RKO (cell line): ENCODE measurements around the gene IL34.
A peak's percentile ranks its signal among the peaks of the same experiment; 100 is the strongest.

ENCODE experiments used
- DNase-seq: peaks from one replicate; pipeline ENCODE4 v3.0.0-alpha.2; 2016; ENCODE audit warnings: low spot score

IL34 gene

DNA sequence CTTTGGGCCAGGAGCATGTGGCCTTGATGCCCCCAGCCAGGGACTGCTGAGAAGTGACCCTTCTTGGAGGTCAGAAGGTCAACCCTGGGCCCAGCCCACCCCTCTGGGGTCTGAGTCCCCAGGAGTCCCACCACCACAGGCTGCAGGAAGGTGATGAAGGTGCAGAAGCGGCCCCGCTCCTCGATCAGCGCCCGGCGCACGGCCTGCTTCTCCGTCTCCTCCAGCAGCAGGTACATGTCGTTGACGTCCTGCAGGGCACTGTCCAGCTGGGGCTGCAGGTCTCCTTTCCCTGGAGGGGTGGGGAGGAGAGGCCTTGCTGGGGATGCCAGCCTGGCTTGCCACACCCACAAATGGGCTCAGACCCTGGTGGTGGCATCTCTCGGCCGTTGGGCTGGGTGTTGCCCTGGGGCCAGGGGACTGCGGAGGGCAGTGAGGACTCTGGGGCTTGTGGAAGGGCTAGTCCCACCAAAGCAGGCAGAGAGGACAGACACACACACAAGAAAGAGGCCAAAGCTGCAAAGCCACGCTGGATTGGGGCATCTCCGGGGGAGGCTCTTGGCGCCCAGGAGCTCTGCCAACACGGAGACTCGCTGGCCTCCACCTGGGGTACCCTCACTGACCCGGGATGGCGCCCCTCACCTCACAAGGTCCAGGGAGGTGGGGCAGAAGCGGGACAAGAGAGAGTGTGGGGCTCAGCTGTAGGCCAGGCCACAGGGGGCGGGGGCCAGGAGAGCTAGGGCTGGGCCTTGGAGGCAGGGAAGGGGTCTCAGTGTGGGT lies 31.9 kb downstream of the IL34 start:
- DNase-seq: no peak

DNA sequence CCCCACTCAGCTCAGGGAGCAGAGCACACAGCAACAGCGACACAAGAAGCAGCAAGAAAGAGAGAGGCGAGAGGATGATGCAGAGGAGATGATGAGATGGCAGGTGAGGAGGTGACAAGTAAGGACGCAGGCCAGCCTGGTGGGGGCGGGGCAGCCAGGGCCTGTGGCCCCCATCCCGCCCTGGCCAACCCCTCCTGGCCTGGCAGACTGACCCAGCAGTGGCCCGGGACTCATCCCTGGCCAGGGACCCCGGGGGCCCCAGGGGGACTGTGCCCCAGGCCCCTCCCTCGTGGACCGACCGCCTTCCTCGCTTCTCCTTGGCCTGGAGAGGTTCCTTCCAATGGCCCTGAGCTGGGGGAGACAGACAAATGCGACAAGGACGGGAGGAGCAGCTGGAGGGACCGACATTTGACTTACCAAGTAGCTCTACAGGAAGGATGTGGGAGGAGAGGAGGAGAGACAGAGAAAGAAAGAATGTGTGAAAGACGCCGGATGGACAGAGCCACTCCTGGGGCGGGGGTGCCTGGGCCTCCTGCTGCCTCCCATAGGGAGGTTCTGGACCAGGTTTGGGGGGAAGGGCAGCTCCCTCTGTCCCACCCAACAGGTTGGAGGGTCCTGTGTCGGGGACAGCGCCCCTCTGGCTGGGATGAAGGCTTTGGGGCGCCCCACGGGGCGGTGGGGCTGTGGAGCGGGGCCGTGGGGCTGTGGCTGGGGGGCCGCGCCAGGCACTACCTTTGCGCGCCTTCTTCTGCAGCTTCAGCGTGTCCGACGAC lies 32.7 kb downstream of the IL34 start:
- no peak for DNase-seq

DNA sequence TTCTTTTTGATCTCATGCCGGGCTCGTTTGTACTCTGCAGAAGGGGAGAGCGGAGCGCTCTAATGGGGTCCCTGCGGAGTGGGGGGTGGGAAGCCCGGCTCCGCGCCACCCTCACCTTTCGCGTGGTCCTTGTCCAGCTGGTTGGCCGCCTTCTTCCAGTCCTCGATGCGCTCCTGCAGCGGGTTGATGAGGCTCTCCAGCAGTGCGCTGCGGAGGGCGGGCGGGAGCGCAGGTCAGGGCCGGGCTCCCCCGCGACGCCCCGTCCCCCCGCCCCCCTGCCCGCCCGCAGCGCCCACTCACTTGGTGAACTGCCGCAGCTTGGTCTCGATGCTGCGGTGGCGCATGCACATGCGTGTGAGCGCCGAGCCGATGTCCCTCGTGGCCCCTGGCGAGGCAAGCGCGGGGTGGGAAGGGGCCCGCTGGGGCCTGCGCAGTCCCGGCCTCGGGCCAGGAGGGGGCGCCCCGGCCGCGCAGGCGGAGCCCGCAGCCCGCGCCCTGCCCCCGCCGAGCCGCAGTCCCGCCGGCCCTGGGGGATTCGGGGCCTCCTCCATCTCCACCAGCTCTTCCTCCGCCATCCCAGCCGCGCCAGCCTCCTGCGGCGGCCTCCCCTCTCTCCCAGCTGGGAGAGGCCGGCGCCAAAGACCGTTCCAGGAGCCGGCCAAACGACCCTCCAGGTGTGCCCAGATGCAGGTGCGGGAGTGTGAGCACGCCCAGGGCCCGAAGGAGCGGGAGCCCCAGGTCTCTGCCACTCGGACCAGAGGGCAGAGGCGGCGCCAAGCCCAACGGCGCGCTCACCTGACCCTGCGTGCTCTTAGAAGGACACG lies 33.5 kb downstream of the IL34 start:
- no peak for DNase-seq

DNA sequence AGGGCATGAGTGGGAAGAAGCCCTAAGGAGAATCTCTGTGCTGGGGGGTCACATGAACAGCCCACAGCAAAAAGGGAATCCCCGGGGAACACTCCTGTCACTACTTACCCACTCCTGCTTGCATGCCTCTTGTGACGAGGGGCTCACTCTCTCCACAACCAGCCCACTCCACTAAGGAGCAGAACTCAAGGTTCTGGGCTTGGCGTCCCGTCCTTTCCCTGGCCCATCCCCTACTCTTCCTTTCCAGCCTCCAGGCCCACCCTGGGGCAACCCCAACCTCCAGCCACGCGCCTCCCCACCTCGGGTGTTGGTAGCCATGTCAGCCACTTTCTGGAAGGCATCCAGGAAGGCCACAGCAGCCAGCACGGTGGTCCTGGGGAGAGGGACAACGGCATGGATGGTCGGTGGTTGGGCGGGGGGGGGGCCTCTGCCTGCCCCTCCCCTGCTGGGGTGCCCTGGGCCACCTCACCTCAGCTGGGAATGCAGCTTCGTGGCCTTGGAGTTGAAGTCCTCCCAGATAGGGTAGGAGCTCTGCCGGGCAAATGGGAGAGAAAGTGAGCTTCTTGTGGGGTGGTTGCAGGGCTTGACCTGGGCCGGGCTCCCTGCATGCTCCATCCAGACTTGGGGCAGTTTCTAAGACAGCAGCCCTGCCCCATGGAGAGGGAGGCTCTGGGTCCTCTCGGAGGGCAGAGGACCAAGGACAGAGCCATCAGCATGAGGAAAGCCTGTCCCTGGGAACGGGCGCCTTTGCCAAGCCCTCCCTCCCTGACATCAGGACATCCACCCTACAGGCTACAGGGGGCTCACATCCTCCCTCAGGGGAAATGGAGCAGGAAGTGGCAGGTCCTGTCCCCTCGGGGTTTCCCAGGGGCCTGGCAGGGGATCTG lies 34.4 kb downstream of the IL34 start:
- DNase-seq: no peak

DNA sequence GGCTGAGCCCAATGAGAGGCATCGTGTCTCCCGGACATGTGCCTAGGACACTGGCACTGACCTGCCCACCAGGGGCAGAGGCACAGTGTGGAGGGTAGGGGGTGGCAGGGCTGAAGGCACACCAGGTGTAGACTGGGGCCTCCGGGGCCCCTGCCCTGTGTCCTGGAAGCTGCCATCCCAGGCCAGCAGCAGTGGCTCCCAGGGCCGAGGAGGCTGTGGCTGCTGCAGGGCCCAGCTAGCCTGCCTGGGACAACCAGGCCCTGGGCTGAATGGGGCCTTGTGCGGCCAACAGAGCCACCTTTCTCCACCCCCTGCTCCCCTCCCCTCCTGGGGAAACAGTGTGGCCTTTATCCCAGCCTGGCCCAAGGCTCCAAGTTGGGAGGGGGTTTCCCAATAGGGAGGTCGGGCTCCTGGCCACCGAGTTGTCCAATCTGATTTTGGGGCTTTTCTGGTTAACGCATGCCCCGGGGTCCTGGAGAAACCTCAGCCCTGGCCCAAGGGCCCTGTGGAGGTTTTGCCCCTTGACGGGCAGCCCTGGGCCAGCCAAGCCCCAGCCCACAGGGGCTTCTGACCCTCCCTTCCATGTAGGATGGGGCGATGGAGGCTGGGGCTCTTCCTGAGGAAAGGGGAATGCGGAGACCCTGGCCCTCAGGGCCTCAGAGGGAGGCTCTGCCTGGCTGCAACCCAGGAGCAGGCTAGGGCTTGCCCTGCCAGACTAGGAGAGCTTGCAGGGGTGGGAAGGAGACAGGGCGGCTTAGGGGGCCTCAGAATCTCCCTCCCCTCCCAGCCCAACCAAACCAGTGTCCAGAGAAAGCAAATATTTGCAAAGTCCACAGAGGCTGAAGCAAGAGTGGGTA lies 35.3 kb downstream of the IL34 start:
- DNase-seq: no peak

DNA sequence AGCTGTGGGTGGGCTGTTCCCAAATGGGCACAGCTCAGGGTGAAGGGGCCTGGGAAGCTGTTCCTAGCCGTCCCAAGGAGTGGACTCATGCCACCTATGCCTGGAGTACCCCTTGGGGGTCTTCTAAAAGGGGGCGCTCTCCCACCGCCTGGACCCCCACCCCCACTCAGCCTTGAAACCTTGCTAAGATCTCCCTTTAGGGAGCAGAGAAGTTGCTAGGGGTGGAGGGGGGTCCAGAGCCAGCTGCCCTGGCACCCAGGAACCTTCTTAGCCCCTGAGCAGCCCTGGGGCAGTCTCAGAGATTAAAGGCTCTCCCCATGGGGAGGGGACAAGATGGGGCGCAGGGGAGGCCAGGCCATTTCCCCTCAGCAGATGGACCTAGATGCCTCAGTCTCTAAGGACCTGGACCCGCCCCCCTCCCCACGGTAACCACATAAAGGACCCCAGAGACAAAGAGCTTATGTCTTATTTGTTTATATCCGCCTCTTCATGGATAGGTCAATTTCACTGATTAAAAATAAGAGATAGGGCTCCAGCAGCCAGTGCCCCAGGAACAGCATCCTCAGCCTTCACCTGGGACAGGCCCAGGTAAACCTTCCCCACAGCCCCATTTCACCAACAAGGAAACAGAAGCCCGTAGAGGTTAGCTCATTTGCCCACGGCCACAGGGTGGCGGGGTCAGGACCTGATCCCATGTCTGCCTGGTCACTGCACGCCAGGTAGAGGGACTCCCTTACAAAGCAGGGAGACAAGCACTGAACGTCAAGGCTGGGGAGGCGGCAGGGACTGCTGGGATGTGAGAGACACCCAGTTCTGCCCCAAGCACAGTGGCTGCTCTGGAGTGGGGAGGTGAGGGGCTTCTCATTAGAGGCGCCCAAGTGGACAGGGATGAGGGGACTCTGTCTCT lies 36.1 kb downstream of the IL34 start:
- DNase-seq: no peak

DNA sequence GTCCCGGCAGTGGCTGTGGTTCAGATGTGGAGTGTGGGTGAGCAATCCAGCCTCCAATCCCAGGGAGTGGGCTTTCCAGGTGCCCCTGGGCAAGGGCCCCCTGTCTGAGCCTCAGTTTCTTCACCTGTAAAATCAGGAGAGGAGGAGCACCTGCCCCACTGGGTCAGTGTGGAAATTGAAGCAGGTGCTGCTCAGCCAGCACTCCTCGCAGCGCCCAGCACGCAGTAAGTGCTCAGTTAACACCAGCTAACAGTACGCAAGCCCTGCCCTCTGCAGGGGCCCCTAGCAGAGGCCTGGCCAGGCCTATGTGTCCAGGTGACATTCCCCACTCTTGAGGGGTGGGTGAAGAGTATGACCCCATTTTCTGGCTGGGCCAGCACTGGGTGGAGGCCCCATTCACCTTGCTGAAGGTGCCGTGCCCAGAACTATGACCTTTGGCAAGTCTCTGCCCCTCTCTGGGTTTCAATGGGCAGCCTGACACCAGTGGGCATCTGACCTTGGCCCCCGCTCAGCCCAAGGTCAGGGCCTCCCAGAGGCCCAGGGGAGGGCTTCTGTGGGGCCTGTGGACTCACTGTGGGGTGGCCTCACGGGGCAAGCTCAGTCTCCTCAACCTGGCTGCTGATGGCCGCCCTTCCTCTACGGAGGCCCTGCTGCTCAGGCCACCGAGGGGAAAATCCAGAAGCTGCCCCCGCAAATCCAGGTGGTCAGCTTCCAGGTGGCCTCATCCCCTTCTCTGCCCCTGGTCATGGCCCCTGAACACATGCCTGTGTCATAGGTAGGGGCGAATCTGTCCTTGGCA lies 37.0 kb downstream of the IL34 start:
- DNase-seq: no peak

DNA sequence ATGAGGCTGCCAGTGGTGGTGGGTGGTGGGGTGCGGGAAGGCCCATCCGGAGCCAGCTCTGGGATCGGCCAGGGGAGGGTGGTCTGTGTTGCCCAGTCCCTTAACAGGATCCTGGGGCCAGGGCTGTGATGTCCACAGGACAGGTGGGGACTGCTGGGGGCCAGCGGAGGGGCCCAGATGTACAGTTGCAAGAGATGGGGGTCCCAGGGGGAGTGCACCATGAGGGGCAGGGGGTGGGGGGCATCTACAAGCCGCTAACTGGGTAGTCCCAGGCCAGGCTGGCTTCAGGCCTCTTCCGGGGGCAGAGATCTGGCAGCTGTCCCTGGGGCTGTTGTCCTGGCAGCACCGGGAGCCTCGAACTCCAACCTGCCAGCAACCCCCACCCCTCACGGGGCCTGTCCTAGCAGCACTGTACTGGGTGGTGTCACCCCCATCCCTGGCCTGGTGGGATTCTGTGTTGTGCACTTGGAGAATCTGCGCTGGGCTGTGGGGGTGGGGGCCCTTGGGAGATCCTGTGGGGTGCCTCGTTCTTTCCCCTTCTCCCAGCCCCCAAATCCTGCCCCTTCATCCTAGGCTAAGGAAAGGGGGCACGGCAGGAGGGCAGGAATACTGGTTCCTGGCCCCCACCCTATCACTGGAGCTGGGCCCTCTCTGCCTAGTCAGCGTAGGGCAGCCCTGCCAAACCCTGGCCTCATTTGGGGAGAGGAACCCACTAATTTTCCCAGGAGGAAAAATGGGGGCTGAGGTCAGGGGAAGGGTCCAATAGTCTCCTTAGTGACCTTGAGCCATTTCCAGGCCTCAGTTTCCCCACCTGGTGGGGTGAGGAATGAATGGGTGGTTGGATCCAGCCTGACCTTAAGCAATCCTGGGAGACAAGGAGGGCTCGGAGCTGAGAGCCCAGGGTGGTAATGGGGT lies 38.0 kb downstream of the IL34 start:
- no peak for DNase-seq

DNA sequence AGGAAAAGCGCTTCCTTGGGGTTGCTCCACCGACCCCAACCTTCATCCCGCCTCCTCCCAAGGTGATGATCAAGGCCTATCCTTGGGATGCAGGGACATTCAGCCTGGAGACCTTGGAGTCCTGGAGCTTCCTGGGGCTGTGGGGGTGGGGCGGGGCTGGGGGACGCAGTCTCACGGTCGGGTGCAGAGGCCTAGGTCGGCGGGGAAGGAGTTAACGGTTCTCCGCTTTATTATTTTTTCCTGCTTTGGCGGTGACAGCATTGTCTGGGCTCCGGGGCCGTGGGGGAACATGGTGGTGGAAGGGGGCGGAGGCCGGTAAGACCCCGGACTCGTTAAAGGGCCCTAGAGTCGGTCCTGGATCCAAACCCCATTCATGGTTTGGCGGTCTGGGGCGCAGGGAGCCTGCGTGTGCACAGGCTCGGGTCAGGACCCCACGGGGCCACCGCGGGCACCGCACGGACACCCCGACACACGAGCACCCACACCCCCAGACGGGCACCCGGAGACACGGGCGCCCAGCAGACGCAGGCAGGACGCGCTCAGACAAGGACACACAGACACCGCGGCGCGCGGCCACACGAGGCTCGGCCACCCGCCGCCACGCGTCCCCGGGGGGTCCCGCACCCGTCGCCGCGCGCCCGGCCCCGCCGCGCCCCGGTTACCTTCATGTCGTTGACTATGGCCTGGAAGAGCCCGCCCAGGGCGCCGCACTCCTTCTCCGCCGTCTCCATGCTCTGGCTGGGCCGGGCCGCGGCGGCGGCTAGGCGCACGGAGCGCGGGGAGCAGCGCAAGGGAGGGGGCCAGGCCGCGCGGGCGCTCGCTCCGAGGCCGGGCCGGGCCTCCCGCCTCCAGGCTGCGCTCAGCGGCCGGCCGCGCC lies 38.9 kb downstream of the IL34 start:
- peak; percentile 30 for DNase-seq

DNA sequence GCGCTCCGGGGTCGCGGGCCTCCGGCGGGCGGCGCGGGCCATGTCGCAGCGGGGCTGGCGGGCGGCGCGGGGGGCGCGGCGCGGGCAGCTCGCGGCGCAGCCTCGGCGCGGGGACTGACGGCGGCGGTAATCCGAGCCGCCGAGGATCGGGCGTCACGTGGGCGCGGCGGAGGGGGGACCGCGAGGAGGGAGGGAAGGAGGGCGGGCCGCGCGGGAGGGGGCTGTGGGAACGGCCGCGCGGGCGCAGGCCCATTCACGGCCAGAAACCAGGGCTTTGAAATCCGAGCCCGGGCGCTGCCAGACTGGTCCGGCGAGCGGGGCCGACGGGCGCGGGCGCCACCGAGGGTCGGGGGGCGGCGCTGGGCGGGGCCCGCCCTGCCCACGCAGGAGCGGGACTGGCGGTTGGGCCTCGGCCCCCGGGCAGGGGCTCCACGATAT lies 39.6 kb downstream of the IL34 start, which contains the start of gene MTSS2:
MTSS2 (minus strand) TSS at position 116 of the 438 bp plus-strand sequence. CDS start 262 bp downstream, outside the sequence.
- DNase-seq: peak; percentile 78

DNA sequence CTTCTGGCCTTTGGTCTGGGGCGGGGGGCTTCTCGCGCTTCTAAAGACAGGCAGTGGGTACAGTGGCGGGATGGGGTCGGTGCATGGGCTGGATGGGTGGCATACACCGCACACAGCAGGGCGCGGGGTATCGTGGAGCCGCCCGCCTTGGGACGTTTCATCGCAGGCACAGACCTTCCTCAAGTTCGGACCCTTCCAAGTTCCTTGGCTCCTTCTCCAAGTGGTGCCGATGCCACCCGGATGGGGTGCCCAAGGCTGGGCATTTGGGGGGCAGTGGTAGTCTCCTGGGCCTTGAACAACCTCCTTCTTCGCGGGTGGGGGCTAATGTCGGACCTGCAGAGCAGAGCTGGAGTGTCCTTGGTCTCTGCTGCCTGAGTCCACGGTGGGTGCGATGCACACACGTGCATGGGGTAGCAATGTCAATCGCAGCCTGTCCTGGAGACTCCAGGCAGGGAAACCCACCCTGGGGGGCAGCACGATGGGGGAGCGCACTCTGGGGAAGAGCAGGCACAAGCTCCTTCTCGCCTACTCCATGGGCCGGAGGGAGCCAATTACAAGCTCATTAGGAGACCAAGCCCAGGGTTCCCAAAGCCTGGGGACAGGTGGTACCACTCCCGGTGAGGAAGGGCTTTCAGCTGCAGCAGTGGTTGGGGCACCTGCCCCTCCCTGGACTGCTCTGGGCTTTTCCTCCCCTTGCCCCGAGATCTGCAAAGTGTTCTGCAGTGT lies 40.2 kb downstream of the IL34 start:
- no peak for DNase-seq

DNA sequence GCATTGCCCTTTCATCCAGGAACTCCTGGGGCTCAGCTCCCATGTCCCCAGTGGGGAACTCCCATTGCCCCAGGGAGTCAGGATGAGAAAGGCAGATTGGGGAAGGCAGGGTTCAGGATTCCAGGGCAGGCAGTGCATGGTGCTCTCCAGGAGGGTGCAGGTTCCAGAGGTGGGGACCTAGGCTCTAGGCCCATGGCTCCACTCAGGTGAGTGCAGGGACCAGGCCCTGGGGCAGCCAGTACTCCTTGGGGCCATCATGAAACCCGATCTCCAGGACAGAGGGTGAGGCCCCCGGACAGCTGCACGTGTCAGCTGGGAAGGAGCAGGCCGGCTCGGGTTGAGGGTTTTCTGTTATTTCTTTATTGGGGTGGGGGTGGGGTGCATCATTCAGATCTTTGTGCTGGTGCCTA lies 40.7 kb downstream of the IL34 start:
- DNase-seq: no peak

DNA sequence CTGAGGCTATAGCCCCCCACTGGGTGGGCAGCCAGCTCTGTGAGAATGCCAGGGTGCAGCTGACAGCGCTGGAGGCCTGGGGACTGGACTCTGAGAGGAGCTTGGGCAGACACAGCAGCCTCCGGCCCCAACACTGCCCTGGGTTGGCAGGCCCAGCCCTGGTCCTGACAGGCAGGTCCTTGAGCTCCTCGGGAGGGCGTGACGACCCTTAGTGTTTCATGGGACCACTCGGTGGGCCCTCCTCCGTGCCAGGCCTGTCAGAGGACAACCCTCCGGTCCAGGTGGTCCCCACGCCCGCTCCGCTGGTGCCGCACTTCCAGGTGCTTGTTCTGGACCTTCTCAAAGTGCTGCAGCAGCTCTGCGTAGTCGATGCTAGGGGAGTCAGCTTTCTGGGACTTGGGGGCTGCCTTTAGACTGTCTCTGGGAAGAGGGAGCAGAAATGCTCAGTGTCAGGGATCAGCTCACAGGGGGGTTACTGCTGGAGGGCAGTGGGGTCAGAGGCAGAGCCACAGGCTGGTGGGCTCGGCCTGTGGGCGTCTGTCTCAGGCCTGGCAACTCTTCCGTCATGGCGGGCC lies 41.4 kb downstream of the IL34 start:
- no peak for DNase-seq

DNA sequence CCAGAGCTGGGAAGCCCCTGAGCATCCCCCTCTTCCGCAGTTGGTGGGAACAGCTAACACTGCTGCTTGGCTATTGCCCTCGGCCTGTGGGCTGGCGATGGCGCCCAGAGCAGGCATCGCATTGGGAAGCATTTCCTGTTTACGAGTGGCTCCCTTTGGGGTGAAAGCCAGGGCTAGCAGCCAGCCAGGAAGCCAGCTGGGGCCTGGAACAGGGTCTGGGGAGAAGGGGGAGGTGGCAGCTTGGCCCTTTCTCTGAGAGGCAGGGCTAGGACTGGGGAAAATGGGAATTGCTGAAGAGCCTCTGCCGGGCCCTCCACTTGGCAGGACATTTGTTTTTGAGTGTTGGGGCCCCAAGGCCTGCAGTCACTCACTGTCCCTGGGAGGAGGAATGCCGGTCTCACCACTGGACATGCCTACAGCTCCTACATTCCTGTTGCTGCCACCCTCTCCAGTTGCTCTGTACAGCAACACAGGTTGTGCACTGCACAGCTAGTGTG lies 41.9 kb downstream of the IL34 start:
- no peak for DNase-seq
